Adrenal gland (tissue), 12 donors: ENCODE data around the gene NCDN. TPM values are rescaled to one million over a fixed set of nuclear protein-coding genes. Genes with fewer than 3 reads are reported as not detected.
A peak's percentile ranks its signal among the peaks of the same experiment; 100 is the strongest.

Source experiments
- DNase-seq, 7 donors: peaks; one replicate each; pipeline ENCODE4 v3.0.0-alpha.2; 2019 to 2020
- H3K27ac ChIP-seq, 5 donors: fragments of 200-600 bp; sonication (generic) in 4 of 5; 1 replicate in 3 of 5; 2 replicates in 2 of 5; pipeline versions ENCODE4 v1.5.1 to v1.8.0; 2016 to 2020; ENCODE audit warnings: mild to moderate bottlenecking in 1 of 5
- H3K27me3 ChIP-seq: fragments of 200-600 bp; 2 replicates; pipeline ENCODE4 v1.8.0; 2021
- H3K36me3 ChIP-seq, 2 donors: fragments of 200-600 bp; replicated peaks in 1 of 2; 1 replicate in 1 of 2; 2 replicates in 1 of 2; pipeline versions ENCODE4 v1.5.1 to v1.8.0; 2018 to 2022
- H3K4me1 ChIP-seq, 2 donors: fragments of 200-600 bp; replicated peaks in 1 of 2; 1 replicate in 1 of 2; 2 replicates in 1 of 2; pipeline versions ENCODE4 v1.5.1 to v1.8.0; 2018 to 2021
- H3K4me3 ChIP-seq, 4 donors: fragments of 200-600 bp; sonication (generic) in 3 of 4; one replicate each; pipeline ENCODE4 v1.5.1; 2016 to 2018
- H3K9me3 ChIP-seq, 3 donors: fragments of 200-600 bp; sonication (generic) in 1 of 3; replicated peaks in 1 of 3; 1 replicate in 2 of 3; 2 replicates in 1 of 3; pipeline versions ENCODE4 v1.5.1 to v1.8.0; 2016 to 2021
- POLR2A ChIP-seq, 2 donors: fragments of 450-650 bp; IDR thresholded peaks; one replicate each; pipeline ENCODE4 v1.6.1; 2017; ENCODE audit warnings: antibody characterized with exemption in 2 of 2, mild to moderate bottlenecking in 2 of 2, moderate library complexity in 1 of 2
- WGBS, 4 donors: extraction: QIAGEN DNeasy Blood & Tissue Kit in 2 of 4; methylation state at CpG; one replicate each; pipeline versions ENCODE4 v1.1.5 to v1.1.7; 2013 to 2017; 5-methylcytosine and 5-hydroxymethylcytosine counted together
- intact Hi-C, 2 donors: fragments of 100-400 bp; cut with DNase I; formaldehyde crosslinking; loops; one replicate each; pipeline versions ENCODE4 v1.14.1 to v1.15.0; 2022 to 2023
- polyA plus RNA-seq, 3 donors: library from polyadenylated mRNA; stranded (reverse); fragments of 200-250 nt in 2 of 3; fragments of 350-450 nt in 1 of 3; fragmentation: Illumina TruSeq in 1 of 3; extraction: RNeasy Lipid Tissue Mini Kit (QIAGEN cat#74804) in 1 of 3; gene quantifications; one replicate each; pipeline ENCODE4 v1.2.3, GENCODE V29; 2013 to 2014
- total RNA-seq, 9 donors: library from RNA; depleted of rRNA in 4 of 9; stranded (reverse); fragments of >200 nt in 4 of 9; fragments of 120-200 nt in 1 of 9; fragmentation: NEBNext Ultra II Directional in 1 of 9; extraction: Animal tissue kit (Norgen Biotek cat#: 25700) in 1 of 9; gene quantifications; one replicate each; pipeline versions ENCODE4 v1.1.0 to v1.2.4, GENCODE V29; 2013 to 2023
- TF ChIP-seq, protein P1 (sequence below), 6 experiments: fragments of 450-650 bp in 4 of 6; fragments of 200-600 bp in 2 of 6; sonication (generic) in 1 of 6; IDR thresholded peaks; 1 replicate in 5 of 6; 2 replicates in 1 of 6; pipeline versions ENCODE4 v1.5.1 to v1.8.0; 2016 to 2021; ENCODE audit warnings: antibody characterized with exemption in 6 of 6, mild to moderate bottlenecking in 2 of 6, moderate library complexity in 1 of 6
- donor health status: healthy with polysubstance abuse.
- donor health status: Bipolar disorder and iron deficiency.
- donor health status: DM: yes; HTN: yes; CAD: no.
- donor health status: DM: no; HTN: no; CAD: no.
- donor health status: DM: no; HTN: no; CAD: no.
- donor health status: DM: yes; HTN: yes; CAD: no.

NCDN gene
- total and polyA plus RNA-seq, 12 donors, result 12.0 to 49.3 (median 38.7) TPM

DNA sequence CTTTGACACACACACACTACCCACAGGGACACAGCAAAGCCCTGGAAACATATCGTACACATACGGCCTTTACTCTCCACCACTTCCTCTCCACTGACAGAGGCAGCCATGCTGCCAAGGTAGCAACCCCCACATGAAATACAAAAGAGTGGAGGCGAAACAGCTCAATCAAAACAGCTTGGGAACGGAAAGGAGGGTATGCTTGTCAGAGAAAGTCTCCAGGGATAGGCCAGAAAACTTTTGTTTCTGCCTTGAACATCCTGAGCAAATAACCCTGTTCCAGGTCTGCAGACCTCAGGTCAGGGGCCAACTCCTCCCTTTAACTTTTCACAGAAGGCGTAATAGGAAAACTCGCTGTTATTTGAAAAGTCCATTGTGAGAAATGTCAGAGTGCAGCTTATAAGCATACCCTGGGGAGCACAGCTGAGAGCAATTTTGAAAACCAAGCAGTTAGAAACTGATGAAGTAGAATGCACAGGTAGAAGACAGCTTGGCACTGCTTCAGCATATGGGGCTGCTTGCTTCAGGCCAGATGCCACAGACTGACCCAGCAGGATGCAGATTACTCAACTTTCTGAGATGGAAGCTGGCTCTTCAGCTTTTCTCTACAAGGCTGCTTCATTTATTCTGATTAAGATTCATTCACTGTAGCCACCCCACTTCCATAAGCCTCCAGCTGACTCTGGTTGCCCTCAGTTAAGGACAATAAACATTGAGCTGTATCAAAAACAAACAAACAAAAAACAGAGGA lies 18.4 kb upstream of the NCDN start:
- WGBS, 4 donors, result 62 to 80% (median 65%) methylated on average over 6 of the region's 6 CpGs
- DNase-seq, result no peak
- H3K4me3 ChIP-seq, result no peak overlapping the region
- H3K36me3 ChIP-seq, result no peaks in the 10 kb centered on the region
- intact Hi-C loops, result no loop called here
- TF ChIP-seq, protein P1, sequence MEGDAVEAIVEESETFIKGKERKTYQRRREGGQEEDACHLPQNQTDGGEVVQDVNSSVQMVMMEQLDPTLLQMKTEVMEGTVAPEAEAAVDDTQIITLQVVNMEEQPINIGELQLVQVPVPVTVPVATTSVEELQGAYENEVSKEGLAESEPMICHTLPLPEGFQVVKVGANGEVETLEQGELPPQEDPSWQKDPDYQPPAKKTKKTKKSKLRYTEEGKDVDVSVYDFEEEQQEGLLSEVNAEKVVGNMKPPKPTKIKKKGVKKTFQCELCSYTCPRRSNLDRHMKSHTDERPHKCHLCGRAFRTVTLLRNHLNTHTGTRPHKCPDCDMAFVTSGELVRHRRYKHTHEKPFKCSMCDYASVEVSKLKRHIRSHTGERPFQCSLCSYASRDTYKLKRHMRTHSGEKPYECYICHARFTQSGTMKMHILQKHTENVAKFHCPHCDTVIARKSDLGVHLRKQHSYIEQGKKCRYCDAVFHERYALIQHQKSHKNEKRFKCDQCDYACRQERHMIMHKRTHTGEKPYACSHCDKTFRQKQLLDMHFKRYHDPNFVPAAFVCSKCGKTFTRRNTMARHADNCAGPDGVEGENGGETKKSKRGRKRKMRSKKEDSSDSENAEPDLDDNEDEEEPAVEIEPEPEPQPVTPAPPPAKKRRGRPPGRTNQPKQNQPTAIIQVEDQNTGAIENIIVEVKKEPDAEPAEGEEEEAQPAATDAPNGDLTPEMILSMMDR (IDR thresholded peaks at IDR 0.05), result no peak
- no peak for TF ChIP-seq POLR2A (IDR thresholded peaks at IDR 0.05)
- H3K27ac ChIP-seq, result peak overlapping the region in 4 of 5 donors; percentile 6 to 76 (median 37)
- peaks cover 28 to 66% of the 10 kb centered on the region in 2 donors for H3K4me1 ChIP-seq
- no peaks in the 10 kb centered on the region for H3K9me3 ChIP-seq
- H3K27me3 ChIP-seq, result no peaks in the 10 kb centered on the region

DNA sequence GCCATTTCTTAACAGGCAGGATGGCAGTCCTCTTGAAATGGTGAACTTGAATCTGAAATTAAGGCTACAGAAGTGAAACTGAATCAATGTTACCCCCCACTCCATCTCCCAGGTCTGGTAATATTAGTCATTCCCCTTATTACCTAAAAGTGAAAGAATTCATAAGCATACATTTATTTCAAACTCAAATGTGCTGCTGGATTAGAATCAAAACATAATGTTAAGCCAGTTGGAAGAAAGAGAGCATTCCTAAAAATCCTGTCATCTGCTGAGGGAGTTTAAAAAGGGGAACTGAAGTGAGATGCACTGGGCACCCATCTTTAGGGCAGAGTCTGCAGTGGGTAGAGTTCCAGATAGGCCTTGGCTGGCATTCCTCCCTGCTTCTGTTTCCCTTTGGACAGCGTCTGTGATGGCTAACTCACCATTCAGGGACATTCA lies 17.8 kb upstream of the NCDN start:
- intact Hi-C loops, result no loop called here
- TF ChIP-seq, protein P1 (IDR thresholded peaks at IDR 0.05), result no peak
- no peak for TF ChIP-seq POLR2A (IDR thresholded peaks at IDR 0.05)
- Histone ChIP-seq H3K27me3 (no peaks in the 10 kb centered on the region), H3K4me1 (peaks cover 28 to 69% of the 10 kb centered on the region in 2 donors), H3K4me3 (no peak overlapping the region), H3K36me3 (no peaks in the 10 kb centered on the region), H3K27ac (peak overlapping the region in 4 of 5 donors; percentile 6 to 76 (median 37)), H3K9me3 (no peaks in the 10 kb centered on the region)
- WGBS, 4 donors, result 7 to 15% (median 12%) methylated on average over 1 of the region's 1 CpG
- DNase-seq, result peak in 2 of 7 donors; percentile 37 to 40

DNA sequence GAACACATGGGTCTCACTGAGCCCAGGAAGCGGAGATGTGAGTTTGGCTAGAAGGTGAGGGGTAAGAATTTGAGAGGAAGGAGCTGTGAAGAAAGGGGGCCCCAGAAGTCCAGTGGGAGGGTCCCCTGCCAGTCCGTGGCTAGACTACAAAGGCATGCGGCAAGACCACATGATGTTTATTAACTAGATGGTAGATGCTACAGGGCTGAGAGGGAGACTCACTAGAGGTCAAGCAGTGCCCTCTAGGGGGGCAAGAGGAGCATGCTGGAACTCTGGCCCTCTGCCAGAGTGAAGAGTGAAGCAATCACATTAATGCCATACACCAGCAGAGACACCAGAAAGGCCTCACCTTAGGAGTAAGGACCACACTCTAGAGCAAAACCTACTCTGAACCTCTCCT lies 12.6 kb upstream of the NCDN start:
- Histone ChIP-seq H3K9me3 (no peaks in the 10 kb centered on the region), H3K4me1 (peaks cover 4 to 35% of the 10 kb centered on the region in 2 donors)

DNA sequence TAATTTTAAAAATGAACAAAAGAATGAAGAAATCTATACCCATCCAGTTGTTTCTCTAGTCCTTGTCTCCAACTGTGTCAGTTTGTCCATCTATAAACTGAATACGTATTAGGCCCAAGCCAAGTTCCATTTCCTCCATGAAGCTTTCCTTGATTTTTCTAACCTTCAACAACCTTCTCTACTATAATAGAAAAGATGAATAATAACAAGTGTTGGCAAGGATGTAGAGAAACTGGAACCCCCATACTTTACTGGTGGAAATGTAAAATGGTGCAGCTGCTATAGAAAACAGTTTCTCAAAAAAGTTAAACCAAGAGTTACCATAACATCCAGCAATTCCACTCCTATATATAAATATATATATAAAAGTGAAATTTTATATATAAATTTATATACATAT lies 11.0 kb upstream of the NCDN start:
- peaks cover 0 to 30% of the 10 kb centered on the region in 2 donors for H3K4me1 ChIP-seq
- WGBS, 4 donors, result 89 to 100% (median 95%) methylated on average over 1 of the region's 1 CpG
- intact Hi-C loops, result no loop called here

More for the DNA sequence above, 12.6 kb upstream of the NCDN start:
- DNase-seq, result peak; percentile 69 to 89 (median 83)
- peaks cover 0 to 22% of the 10 kb centered on the region in 2 donors for H3K36me3 ChIP-seq
- H3K4me3 ChIP-seq, result no peak overlapping the region
- peak overlapping the region in 1 of 5 donors; percentile 8 for H3K27ac ChIP-seq
- WGBS, 4 donors, result 69 to 71% (median 70%) methylated on average over 3 of the region's 3 CpGs
- TF ChIP-seq, protein P1 (IDR thresholded peaks at IDR 0.05), result peak; percentile 10 to 67 (median 45)
- TF ChIP-seq POLR2A (IDR thresholded peaks at IDR 0.05), result no peak
- no peaks in the 10 kb centered on the region for H3K27me3 ChIP-seq
- intact Hi-C loops, result no loop called here

More for the DNA sequence above, 11.0 kb upstream of the NCDN start:
- no peak for TF ChIP-seq POLR2A (IDR thresholded peaks at IDR 0.05)
- TF ChIP-seq, protein P1 (IDR thresholded peaks at IDR 0.05), result no peak
- H3K27me3 ChIP-seq, result no peaks in the 10 kb centered on the region
- no peaks in the 10 kb centered on the region for H3K9me3 ChIP-seq
- H3K4me3 ChIP-seq, result no peak overlapping the region
- H3K36me3 ChIP-seq, result peaks cover 0 to 34% of the 10 kb centered on the region in 2 donors
- H3K27ac ChIP-seq, result no peak overlapping the region
- DNase-seq, result no peak
